ENCODE data around the gene RNF133.
"Not testable (repeated sequence)": the region's sequence is repeated elsewhere in the genome, so short reads cannot be mapped to it uniquely, and the experiment has no call there.

- TF ChIP-seq CTCF (conservative IDR thresholded peaks at IDR 0.05; ENCODE audit: low read length); EZH2phosphoT487 (IDR thresholded peaks at IDR 0.05; ENCODE audit: borderline replicate concordance): not testable (repeated sequence)
Measured at GRCh38 chr7:122681186-122681585, 17.7 kb downstream of the RNF133 start.
